ENCODE measurements around the gene PRKG1.

Gene PRKG1

GRCh38 chr10:51915031-51915542, 840.8 kb downstream of the PRKG1 start:
- H3K9me3 ChIP-seq (ENCODE audit: control insufficient read depth, insufficient read depth, low read length) = no peaks in the 10 kb centered on the region
- H3K27me3 ChIP-seq (ENCODE audit: control insufficient read depth, low read length) = no peaks in the 10 kb centered on the region
- no peaks in the 10 kb centered on the region for H4K20me1 ChIP-seq (ENCODE audit: control insufficient read depth, insufficient read depth, low read depth, low read length)
- no peaks in the 10 kb centered on the region for H3F3A ChIP-seq (ENCODE audit: control insufficient read depth, insufficient read depth)
- H3K79me2 ChIP-seq (ENCODE audit: control insufficient read depth, low read length) = no peaks in the 10 kb centered on the region
- no peak overlapping the region for H3K4me2 ChIP-seq (ENCODE audit: low read length)
- TF ChIP-seq CTCF (IDR thresholded peaks at IDR 0.05; ENCODE audit: low read depth, low read length, poor library complexity, severe bottlenecking) = no peak
- TF ChIP-seq EZH2phosphoT487 (IDR thresholded peaks at IDR 0.05; ENCODE audit: borderline replicate concordance, low read length) = no peak
- no peak overlapping the region for H3K27ac ChIP-seq (ENCODE audit: low read depth, low read length)
- no peak overlapping the region for H3K4me3 ChIP-seq (ENCODE audit: low read length)
- no peaks in the 10 kb centered on the region for H3K9me2 ChIP-seq (replicated peaks; ENCODE audit: control insufficient read depth, low read length)
- no peaks in the 10 kb centered on the region for H3K4me1 ChIP-seq (ENCODE audit: control insufficient read depth, low read length)
- no peaks in the 10 kb centered on the region for H3K36me3 ChIP-seq (ENCODE audit: control insufficient read depth, low read length)

DNA sequence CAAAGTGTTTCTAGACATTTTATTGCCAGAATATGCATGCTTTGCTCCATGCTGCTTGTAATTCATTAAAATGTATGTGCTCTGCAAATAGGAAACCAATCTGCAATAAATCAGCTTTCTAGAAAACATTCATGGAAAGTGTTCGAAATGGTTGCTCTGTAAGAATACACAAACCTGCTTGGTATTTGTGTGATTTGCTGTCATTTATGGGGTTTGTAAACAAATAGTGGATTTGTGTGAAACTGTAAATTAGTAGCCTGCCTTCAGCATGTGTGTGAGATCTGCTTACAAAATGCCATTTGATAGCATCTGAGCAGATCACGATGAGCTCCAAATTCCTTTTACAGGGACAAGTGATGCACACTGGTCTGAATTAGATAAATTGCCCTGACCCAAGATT, 844.2 kb downstream of the PRKG1 start:
- no peaks in the 10 kb centered on the region for H3K27me3 ChIP-seq (ENCODE audit: control insufficient read depth, low read length)
- no peaks in the 10 kb centered on the region for H4K20me1 ChIP-seq (ENCODE audit: control insufficient read depth, insufficient read depth, low read depth, low read length)
- H3K4me3 ChIP-seq (ENCODE audit: low read length) = no peak overlapping the region
- no peaks in the 10 kb centered on the region for H3K36me3 ChIP-seq (ENCODE audit: control insufficient read depth, low read length)
- no peaks in the 10 kb centered on the region for H3F3A ChIP-seq (ENCODE audit: control insufficient read depth, insufficient read depth)
- no peak for TF ChIP-seq CTCF (IDR thresholded peaks at IDR 0.05; ENCODE audit: low read depth, low read length, poor library complexity, severe bottlenecking)
- no peak for TF ChIP-seq EZH2phosphoT487 (IDR thresholded peaks at IDR 0.05; ENCODE audit: borderline replicate concordance, low read length)
- H3K9me2 ChIP-seq (replicated peaks; ENCODE audit: control insufficient read depth, low read length) = no peaks in the 10 kb centered on the region
- H3K4me1 ChIP-seq (ENCODE audit: control insufficient read depth, low read length) = no peaks in the 10 kb centered on the region
- H3K79me2 ChIP-seq (ENCODE audit: control insufficient read depth, low read length) = no peaks in the 10 kb centered on the region
- no peaks in the 10 kb centered on the region for H3K9me3 ChIP-seq (ENCODE audit: control insufficient read depth, insufficient read depth, low read length)
- no peak overlapping the region for H3K4me2 ChIP-seq (ENCODE audit: low read length)
- no peak overlapping the region for H3K27ac ChIP-seq (ENCODE audit: low read depth, low read length)

DNA sequence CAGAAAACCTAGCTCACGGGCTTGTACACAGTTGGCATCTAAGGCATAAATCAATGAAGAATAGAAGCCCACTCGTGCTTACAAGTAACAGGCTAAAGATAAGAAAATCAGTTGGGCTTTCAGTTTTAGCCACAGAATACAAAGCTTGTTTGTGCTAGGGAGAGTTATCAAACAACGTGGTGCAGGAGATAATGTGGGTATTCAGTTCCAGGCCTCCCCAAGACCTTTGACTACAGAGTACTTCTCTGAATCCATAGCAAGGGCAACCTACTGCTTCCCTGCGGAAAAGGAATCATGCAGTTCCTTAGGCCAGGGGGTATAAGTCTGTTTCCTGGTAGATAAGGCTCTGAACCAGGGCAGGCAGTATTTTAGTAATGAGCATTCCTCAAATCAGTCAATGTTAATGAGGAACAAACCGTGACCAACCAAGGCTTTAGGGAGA, 844.6 kb downstream of the PRKG1 start:
- Histone ChIP-seq H3K4me3 (ENCODE audit: low read length) (no peak overlapping the region), H3K9me3 (ENCODE audit: control insufficient read depth, insufficient read depth, low read length) (no peaks in the 10 kb centered on the region), H3F3A (ENCODE audit: control insufficient read depth, insufficient read depth) (no peaks in the 10 kb centered on the region), H3K27ac (ENCODE audit: low read depth, low read length) (no peak overlapping the region), H3K4me1 (ENCODE audit: control insufficient read depth, low read length) (no peaks in the 10 kb centered on the region), H3K79me2 (ENCODE audit: control insufficient read depth, low read length) (no peaks in the 10 kb centered on the region), H3K4me2 (ENCODE audit: low read length) (no peak overlapping the region), H3K36me3 (ENCODE audit: control insufficient read depth, low read length) (no peaks in the 10 kb centered on the region), H3K27me3 (ENCODE audit: control insufficient read depth, low read length) (no peaks in the 10 kb centered on the region), H3K9me2 (replicated peaks; ENCODE audit: control insufficient read depth, low read length) (no peaks in the 10 kb centered on the region), H4K20me1 (ENCODE audit: control insufficient read depth, insufficient read depth, low read depth, low read length) (no peaks in the 10 kb centered on the region)
- TF ChIP-seq CTCF (IDR thresholded peaks at IDR 0.05; ENCODE audit: low read depth, low read length, poor library complexity, severe bottlenecking) (no peak), EZH2phosphoT487 (IDR thresholded peaks at IDR 0.05; ENCODE audit: borderline replicate concordance, low read length) (no peak)
